ENCODE results near the gene TSHZ2.

Gene TSHZ2

DNA sequence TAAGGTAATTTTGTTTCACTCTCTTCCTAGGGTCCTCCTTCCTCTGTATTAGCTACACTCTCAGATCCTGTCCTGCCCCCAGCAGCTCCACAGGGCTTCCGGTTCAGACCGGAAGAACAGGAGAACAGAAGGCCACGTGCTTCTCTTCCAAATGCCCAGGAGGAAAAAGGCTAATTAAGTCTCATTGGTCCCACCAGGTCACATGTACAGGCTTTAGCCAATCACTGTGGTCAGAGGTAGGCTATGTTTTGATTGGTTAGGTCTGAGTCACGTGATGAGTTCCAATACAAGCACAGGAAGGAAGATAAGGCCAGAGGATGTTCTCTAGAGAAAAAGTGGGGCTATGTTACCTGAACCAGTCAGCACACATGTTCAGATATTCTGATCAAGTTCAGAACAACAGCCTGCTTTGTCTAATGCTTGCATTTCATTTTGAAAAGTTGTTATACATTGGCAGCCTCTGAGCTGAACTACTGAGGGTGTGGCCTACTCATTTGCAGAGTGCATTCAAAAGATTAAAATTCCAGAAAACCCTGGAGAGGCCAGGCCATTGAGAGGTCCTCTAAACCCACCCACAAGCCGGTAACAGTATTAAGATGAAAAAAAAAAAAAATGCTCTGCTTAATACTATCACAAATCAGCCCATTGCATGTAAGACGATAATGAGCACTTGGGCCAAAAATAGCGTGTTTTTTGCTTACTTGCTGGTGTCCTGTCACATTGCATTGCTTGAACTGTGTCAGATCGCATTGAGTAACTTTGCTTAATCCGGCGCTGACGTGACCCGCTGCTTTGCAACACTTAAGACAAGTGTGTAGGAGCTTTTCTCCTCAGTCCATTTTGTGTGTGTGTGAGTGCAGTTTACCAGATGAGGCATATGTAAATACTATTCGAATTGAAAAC is 170.3 kb downstream of the TSHZ2 start:
- DNase-seq: no peak

DNA sequence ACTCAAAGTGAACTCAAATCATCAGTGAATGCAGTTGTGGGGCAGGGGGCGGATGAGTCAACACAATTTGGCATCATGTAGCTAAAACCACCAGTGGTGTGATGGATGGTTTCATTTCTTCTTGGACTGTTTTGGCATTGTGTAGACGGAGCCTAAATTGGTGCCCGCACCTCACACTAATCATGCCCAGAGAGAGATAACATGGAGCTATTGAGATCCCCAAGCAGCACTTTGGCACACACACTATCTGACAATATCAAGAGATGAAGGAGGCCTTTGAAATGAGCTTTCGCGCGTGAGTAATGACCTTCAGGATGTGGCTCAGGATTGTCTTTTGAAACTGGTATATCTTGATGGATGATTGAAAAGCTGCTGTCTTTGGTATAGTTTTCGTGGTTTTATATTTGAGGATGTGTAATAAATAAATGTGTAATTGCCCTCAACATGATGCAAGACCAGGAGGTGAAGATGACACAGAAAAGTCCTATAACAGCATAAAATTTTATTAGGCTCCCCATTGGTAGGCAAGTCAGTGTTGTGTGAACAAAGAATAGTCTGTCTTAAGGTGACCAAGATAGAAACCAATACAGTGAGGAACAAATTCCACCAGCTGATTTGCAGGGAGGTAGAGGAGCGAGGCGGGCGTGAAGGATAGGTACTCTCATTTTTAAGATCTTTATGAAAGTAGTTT is 174.2 kb downstream of the TSHZ2 start:
- DNase-seq: no peak

GRCh38 chr20:53148771-53149147 is 176.6 kb downstream of the TSHZ2 start:
- no peak for DNase-seq

- DNase-seq: no peak
These were observed 177.2 kb downstream of the TSHZ2 start for GRCh38 chr20:53149148-53149889.

DNA sequence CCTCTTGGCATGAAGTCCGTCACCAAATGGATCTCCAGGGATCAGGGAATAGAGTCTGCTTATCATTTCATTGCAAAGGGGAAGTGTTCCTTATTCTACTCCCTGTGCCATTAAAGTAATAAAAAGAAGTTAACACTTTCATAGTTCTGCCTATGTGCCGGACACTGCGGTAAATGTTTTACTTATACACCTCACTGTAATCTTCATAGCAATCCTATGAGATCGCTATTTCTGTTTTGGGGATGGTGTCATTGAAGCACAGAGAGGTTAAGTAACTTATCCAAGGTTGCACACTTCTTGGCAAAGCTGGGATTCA is 177.7 kb downstream of the TSHZ2 start:
- DNase-seq: no peak

DNA sequence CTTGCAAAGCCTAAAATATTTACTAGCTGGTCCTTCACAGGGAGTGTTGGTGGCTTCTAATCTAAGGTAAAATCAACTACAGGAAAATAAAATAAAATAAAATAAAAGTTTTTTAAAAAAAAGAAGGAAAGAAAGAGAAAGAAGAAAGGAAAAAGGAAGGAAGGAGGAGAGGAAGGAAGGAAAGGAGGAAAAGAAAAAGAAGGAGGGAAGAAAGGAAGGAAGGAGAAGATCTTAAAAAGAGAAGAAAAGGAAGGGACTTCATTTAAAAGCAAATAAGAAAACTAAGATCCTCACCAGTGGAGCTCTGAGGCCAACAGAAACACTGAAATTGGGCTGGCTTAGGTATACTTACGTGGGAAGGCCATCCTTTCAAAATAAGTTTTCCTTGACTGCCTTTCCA is 178.4 kb downstream of the TSHZ2 start:
- DNase-seq: no peak

DNA sequence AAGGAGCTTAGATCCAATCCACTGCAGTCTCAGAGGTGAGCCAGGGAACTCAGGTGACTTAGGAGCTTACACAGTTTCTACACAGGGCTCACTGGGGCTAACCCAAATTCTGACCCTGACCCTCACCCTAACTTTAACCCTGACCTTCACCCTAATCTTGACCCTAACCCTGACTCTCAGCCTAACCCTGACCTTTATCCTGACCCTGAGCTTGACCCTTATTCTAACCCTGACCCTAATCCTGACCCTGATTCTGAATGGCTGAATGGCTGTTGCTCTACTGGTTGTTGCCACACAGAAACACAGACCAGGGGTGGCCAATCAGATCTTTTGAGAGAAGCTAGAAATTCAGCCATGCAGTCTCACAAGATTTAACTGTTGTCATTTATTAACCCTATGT is 180.1 kb downstream of the TSHZ2 start:
- DNase-seq: no peak

GRCh38 chr20:53154540-53154939 is 182.4 kb downstream of the TSHZ2 start:
- DNase-seq: no peak

DNA sequence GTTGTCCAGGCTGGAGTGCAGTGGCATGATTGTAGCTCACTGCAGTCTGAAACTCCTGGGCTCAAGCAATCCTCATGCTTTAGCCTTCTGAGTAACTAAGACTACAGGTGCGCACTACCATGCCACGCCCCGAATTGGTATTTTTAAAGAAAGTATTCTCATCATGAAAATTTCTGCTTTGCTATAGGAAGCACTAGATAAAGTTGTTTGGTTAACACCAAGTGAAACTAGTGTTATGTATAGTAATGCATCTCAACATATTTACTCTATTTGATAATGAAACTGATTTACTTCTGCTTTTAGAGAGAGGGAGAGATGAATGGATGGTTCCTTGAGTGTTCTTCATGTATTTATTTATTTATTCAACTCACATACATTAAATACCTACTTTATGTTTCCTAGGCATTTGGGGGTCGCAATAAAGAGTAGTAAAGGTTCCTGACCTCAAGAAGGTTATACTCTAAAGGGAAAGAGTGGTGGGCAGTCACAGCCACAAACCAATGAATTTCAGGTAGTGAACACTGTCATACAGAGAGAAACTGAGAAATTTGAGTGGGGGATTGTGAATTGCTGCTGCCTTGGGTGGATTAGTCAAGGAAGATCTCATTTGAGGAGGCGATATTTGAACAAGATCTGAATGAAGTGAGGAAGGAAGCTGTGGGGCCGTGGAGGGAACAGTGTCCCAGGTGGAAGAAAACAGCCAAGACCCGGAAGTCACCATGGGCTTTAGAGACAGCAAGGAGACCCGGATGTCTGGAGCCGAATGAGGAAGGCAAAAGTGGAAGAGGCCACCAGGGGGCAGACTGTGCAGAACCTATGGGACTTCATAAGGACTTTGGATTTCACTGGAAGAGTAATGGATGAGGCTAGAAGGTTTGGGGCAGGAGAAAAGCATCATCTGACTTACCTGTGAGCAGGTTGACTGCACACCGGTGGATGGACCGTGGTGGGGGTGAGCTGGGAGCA is 185.6 kb downstream of the TSHZ2 start:
- DNase-seq: peak; percentile 5

DNA sequence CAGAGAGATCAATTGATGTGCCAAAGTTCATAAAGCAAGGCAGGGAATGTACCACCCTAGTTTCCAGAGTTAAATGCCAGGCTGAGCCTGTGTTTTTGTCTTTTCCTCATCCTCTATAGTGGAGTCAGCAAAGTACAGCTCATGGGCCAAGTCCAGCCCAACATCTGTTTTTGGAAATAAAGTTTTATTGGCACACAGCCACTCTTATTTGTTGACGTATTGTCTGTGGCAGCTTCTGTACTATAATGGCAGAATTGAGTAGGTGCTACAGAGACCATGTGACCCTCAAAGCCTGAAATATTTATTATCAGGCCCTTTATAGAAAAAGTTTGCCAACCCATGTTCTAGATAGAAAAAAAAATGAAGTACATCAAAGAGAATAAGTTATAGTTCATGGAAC is 187.0 kb downstream of the TSHZ2 start:
- no peak for DNase-seq

DNA sequence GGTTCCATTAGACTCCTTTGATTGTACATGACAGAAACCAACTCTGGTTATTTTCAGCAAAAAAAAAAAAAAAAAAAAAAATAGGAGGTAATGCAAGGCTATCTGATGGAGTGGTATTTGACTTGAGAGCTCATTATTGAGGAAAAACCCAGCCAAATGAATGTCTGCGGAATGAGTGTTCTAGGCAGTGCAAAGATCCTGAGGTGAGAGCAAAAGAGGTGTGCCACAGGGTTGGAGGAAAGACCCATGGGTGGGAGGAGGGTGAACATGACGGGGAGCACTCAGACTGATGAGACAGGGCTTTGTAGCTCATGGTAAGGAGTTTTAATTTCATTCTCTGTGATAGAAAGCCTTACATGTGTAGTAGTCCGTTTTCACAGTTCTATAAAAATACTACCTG is 188.9 kb downstream of the TSHZ2 start:
- no peak for DNase-seq

DNA sequence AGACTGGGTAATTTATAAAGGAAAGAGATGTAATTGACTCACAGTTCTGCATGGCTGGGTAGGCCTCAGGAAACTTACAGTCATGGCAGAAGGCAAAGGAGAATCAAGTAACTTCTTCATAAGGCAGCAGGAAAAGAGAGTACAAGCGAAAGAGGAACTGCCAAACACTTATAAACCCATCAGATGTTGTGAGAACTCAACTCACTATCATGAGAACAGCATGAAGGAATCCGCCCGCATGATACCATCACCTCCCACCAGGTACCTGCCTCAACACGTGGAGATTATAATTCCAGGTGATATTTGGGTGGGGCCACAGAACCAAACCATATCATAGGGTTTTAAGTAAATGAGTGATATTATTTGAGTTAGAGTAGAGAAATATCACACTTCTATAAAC is 189.3 kb downstream of the TSHZ2 start:
- DNase-seq: no peak

- DNase-seq: no peak
These were observed 190.2 kb downstream of the TSHZ2 start for GRCh38 chr20:53162251-53162835.

GRCh38 chr20:53163486-53163885 is 191.3 kb downstream of the TSHZ2 start:
- no peak for DNase-seq

DNA sequence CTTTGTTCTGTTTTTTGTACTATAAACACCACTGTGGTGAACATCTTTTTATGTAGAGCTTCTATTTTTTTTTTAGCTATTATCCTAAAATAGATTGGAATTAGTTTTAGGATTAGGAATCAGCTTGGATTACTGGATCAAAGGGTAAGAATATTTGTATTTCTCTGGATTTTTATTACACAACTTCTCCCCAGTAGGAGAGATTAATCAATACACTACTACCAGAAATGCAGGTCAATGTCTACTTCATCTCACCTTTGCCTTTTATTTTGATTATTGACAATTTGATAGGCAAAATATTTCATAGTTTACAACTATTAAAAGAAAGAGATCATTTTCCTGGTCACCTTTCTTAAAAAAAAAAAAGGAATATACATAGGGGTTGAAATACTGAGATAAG is 191.9 kb downstream of the TSHZ2 start:
- DNase-seq: no peak

GRCh38 chr20:53165452-53165851 is 193.3 kb downstream of the TSHZ2 start:
- no peak for DNase-seq

GRCh38 chr20:53168491-53168890 is 196.3 kb downstream of the TSHZ2 start:
- no peak for DNase-seq

- DNase-seq: no peak
These were observed 198.0 kb downstream of the TSHZ2 start for GRCh38 chr20:53170196-53170595.

DNA sequence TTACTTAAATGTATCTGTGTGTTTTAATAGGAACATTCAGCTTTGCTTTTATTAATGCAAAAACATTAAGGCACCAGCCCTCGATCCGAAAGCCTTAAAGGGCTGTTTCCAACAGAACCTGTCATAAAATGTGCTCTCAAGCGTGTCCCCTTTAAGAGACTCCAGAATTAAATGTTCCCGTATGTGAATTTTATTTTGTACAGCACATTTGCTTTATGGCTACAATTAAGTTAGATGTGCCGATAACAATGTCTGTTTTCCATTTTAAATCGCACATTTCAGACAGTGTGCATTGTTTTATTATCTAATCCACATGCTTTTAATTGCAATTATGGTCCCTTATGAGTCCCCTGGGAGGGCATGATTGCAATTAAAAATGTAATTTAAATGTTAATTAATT is 198.9 kb downstream of the TSHZ2 start:
- no peak for DNase-seq

- no peak for DNase-seq
These were observed 202.3 kb downstream of the TSHZ2 start for GRCh38 chr20:53174454-53174853.

GRCh38 chr20:53175135-53175780 is 203.1 kb downstream of the TSHZ2 start:
- DNase-seq: no peak

GRCh38 chr20:53176134-53176533 is 204.0 kb downstream of the TSHZ2 start:
- no peak for DNase-seq
